ENCODE results near the gene PRUNE2. TPM values are rescaled to one million over a fixed set of nuclear protein-coding genes. Genes with fewer than 3 reads are reported as not detected.

Gene PRUNE2
- total and polyA plus RNA-seq, 11 donors, result 0.51 to 7.7 (median 1.4) TPM

DNA sequence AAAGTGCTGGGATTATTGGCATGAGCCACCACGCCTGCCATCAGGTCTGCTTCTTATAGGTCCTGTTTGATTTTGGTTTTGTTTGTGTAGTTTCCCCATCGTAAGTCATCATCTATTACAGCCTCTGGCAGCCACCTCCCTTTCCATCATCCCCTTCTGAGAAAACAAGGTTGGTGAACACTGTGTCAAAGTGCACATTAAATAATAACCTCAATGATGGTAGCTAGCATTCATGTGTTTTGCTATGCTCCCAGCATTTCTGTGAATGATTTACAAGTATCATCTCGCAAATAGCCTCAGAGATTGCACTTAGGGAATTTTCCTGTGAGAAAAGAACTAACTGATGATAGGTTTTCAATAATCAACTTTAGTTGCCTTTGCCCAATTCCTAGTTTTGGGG is 9.9 kb downstream of the PRUNE2 start:
- no peak for DNase-seq
- Histone ChIP-seq H3K27ac (peak overlapping the region in 1 of 12 donors; percentile 77), H3K4me1 (peaks cover 0 to 7% (median 0%) of the 10 kb centered on the region in 12 donors), H3K4me3 (no peak overlapping the region), H3K9me3 (no peaks in the 10 kb centered on the region), H3K36me3 (no peaks in the 10 kb centered on the region), H3K27me3 (peaks cover 0 to 22% (median 5%) of the 10 kb centered on the region in 9 donors)
- intact Hi-C loops (cut with DNase I), result no loop called here
- no peak for ATAC-seq
- 72 to 84% (median 81%) methylated on average over 3 of the region's 3 CpGs for whole genome bisulfite sequencing, 4 donors
- TF ChIP-seq POLR2A (IDR thresholded peaks at IDR 0.05), result no peak
- TF ChIP-seq, protein P1, sequence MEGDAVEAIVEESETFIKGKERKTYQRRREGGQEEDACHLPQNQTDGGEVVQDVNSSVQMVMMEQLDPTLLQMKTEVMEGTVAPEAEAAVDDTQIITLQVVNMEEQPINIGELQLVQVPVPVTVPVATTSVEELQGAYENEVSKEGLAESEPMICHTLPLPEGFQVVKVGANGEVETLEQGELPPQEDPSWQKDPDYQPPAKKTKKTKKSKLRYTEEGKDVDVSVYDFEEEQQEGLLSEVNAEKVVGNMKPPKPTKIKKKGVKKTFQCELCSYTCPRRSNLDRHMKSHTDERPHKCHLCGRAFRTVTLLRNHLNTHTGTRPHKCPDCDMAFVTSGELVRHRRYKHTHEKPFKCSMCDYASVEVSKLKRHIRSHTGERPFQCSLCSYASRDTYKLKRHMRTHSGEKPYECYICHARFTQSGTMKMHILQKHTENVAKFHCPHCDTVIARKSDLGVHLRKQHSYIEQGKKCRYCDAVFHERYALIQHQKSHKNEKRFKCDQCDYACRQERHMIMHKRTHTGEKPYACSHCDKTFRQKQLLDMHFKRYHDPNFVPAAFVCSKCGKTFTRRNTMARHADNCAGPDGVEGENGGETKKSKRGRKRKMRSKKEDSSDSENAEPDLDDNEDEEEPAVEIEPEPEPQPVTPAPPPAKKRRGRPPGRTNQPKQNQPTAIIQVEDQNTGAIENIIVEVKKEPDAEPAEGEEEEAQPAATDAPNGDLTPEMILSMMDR (IDR thresholded peaks at IDR 0.05), result no peak

GRCh38 chr9:76895186-76895585 is 10.7 kb downstream of the PRUNE2 start:
- Histone ChIP-seq H3K4me1 (peaks cover 0 to 7% (median 0%) of the 10 kb centered on the region in 12 donors), H3K4me3 (no peak overlapping the region), H3K36me3 (no peaks in the 10 kb centered on the region), H3K27ac (peak overlapping the region in 1 of 12 donors; percentile 77), H3K9me3 (no peaks in the 10 kb centered on the region), H3K27me3 (peaks cover 0 to 16% (median 5%) of the 10 kb centered on the region in 9 donors)
- 78 to 81% (median 79%) methylated on average over 6 of the region's 6 CpGs for WGBS, 4 donors
- ATAC-seq (no peak), DNase-seq (no peak)
- intact Hi-C loops (cut with DNase I), result no loop called here
- TF ChIP-seq, protein P1 (IDR thresholded peaks at IDR 0.05), result no peak
- no peak for TF ChIP-seq POLR2A (IDR thresholded peaks at IDR 0.05)

DNA sequence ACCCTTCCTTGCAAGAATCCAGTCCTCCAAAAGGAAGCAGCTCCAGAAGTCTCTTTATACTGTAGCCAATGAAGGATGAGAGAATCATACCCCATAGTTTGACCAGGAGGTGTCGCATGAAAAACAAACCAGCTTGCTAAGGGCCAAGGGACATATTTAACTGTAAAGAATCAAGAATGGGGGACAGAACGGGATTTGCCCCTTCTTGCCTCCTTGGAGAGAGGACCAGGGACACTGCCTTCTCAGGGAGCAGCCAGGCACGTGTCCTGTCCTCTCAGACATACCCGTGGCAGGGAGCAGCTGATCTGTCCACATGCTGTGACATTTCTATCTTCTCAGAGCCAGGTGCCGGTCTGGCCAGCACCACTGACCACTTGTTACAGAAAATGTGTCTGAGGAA is 11.7 kb downstream of the PRUNE2 start:
- TF ChIP-seq POLR2A (IDR thresholded peaks at IDR 0.05), result no peak
- TF ChIP-seq, protein P1 (IDR thresholded peaks at IDR 0.05), result no peak
- Histone ChIP-seq H3K27ac (peak overlapping the region in 1 of 12 donors; percentile 77), H3K4me3 (no peak overlapping the region), H3K4me1 (peaks cover 0 to 7% (median 0%) of the 10 kb centered on the region in 12 donors), H3K9me3 (no peaks in the 10 kb centered on the region), H3K36me3 (no peaks in the 10 kb centered on the region), H3K27me3 (peaks cover 0 to 6% (median 0%) of the 10 kb centered on the region in 9 donors)
- no peak for DNase-seq
- no peak for ATAC-seq
- intact Hi-C loops (cut with DNase I), result no loop called here
- 46 to 64% (median 58%) methylated on average over 5 of the region's 5 CpGs for WGBS, 4 donors

DNA sequence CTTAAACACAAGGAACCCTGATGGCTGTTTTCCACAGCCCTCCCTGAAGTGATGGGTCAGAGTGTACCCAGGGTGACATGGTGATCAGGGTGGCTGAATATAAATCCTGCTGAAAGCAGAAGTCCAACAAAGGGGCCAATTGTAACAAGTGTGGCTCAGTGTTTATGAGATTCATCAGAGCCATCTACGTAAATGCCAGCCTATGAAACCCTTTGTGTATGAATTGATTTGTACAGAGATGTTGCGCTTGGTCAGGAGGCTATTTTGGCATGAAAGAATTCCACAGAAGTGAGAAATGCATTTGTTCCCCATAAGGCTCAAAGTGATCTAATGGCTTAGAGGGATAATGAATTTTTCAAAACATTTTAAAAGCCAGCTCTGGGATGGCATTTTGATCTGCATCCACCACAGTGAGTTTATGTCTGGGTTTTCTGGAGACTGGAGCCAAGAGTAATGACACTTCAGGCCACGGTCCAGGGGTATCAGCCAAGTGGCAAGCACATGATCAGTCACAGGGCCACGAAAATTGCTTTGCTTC is 12.4 kb downstream of the PRUNE2 start:
- no peak overlapping the region for H3K4me3 ChIP-seq
- intact Hi-C loops (cut with DNase I), result no loop called here
- peaks cover 0 to 7% (median 0%) of the 10 kb centered on the region in 12 donors for H3K4me1 ChIP-seq
- H3K27me3 ChIP-seq, result peaks cover 0 to 2% (median 0%) of the 10 kb centered on the region in 9 donors
- ATAC-seq (no peak), DNase-seq (no peak)
- no peak for TF ChIP-seq POLR2A (IDR thresholded peaks at IDR 0.05)
- TF ChIP-seq, protein P1 (IDR thresholded peaks at IDR 0.05), result no peak
- H3K9me3 ChIP-seq, result no peaks in the 10 kb centered on the region
- H3K27ac ChIP-seq, result peak overlapping the region in 1 of 12 donors; percentile 77
- no peaks in the 10 kb centered on the region for H3K36me3 ChIP-seq
- 59 to 71% (median 64%) methylated on average over 4 of the region's 4 CpGs for WGBS, 4 donors

Measured in heart left ventricle (tissue), 16 donors.